HG03196 (cell line): ENCODE measurements around the gene CEP120.
A peak's percentile ranks its signal among the peaks of the same experiment; 100 is the strongest.
"Not testable (repeated sequence)": the region's sequence is repeated elsewhere in the genome, so short reads cannot be mapped to it uniquely, and the experiment has no call there.

Experiments used
- ATAC-seq: cut with Tn5 transposase; IDR thresholded peaks from one replicate; pipeline ENCODE4 v1.9.1; 2021; ENCODE audit not compliant: unreplicated experiment

The CEP120 gene

GRCh38 chr5:123439709-123440108 is 16.5 kb upstream of the CEP120 start:
- no peak for ATAC-seq

- peak; percentile 49 for ATAC-seq
These were observed 15.7 kb upstream of the CEP120 start for GRCh38 chr5:123438902-123439301.

GRCh38 chr5:123438244-123438643 is 15.0 kb upstream of the CEP120 start:
- ATAC-seq: peak; percentile 65

- no peak for ATAC-seq
These were observed 13.0 kb upstream of the CEP120 start for GRCh38 chr5:123436201-123436600.

- no peak for ATAC-seq
These were observed 11.6 kb upstream of the CEP120 start for GRCh38 chr5:123434796-123435195.

- ATAC-seq: no peak
These were observed 10.4 kb upstream of the CEP120 start for GRCh38 chr5:123433596-123433995.

- not testable (repeated sequence) for ATAC-seq
These were observed 7.2 kb upstream of the CEP120 start for GRCh38 chr5:123430441-123430840.

GRCh38 chr5:123429993-123430392 is 6.8 kb upstream of the CEP120 start:
- ATAC-seq: no peak

- no peak for ATAC-seq
These were observed 6.2 kb upstream of the CEP120 start for GRCh38 chr5:123429221-123429954.

GRCh38 chr5:123428521-123429220 is 5.5 kb upstream of the CEP120 start:
- ATAC-seq: no peak

GRCh38 chr5:123427281-123427680 is 4.1 kb upstream of the CEP120 start:
- ATAC-seq: no peak

- no peak for ATAC-seq
These were observed 2.2 kb upstream of the CEP120 start for GRCh38 chr5:123425431-123425830.

GRCh38 chr5:123422433-123423277 is 548 bp downstream of the CEP120 start:
- peak; percentile 15 for ATAC-seq

- no peak for ATAC-seq
These were observed 1.4 kb downstream of the CEP120 start for GRCh38 chr5:123421773-123422172.

- ATAC-seq: no peak
These were observed 8.2 kb downstream of the CEP120 start for GRCh38 chr5:123414974-123415373.

- no peak for ATAC-seq
These were observed 11.0 kb downstream of the CEP120 start for GRCh38 chr5:123412206-123412605.

- ATAC-seq: not testable (repeated sequence)
These were observed 21.2 kb downstream of the CEP120 start for GRCh38 chr5:123401999-123402398.

- ATAC-seq: no peak
These were observed 21.9 kb downstream of the CEP120 start for GRCh38 chr5:123401320-123401719.

- not testable (repeated sequence) for ATAC-seq
These were observed 22.3 kb downstream of the CEP120 start for GRCh38 chr5:123400870-123401291.

- no peak for ATAC-seq
These were observed 25.0 kb downstream of the CEP120 start for GRCh38 chr5:123398058-123398733.

- no peak for ATAC-seq
These were observed 25.7 kb downstream of the CEP120 start for GRCh38 chr5:123397538-123397937.
